ENCODE data around the gene SLC30A10.

The SLC30A10 gene

DNA sequence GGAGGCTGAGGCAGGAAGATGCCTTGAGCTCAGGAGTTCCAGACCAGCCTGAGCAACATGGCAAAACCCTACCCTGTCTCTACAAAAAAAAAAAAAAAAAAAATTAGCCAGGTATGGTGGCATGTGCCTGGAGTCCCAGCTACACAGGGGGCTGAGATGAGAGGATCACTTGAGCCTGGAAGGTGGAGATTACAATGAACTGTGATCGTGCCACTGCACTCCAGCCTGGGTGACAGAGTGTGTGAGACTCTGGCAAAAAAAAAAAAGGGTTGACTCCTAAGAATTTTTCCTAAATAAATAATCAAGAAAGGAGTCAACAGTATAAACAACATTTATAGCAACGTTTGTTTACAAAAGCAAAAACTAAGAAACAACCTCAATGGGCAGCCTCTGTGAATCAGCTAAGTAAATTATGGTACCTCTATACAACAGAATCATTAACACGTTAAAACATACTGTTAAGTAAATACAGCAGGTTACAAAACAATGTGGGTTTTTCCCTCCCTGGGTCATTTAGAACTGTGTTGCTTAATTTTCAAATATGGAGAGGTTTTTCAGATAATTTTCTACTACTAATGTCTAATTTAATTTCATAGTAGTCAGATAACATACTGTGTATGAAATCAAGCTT lies 56.8 kb downstream of the SLC30A10 start:
- TF ChIP-seq TAF1 (IDR thresholded peaks at IDR 0.05; ENCODE audit: borderline replicate concordance, insufficient read depth, low read length) (no peak), FOXP2 (optimal IDR thresholded peaks at IDR 0.05; ENCODE audit: borderline replicate concordance, extremely low read depth, extremely low read length, insufficient read depth) (no peak), POLR2AphosphoS5 (IDR thresholded peaks at IDR 0.05; ENCODE audit: low read depth, low read length) (no peak), REST (IDR thresholded peaks at IDR 0.05; ENCODE audit: insufficient read depth in 1 of 2, low read depth in 2 of 2, low read length in 2 of 2) (no peak), SIN3A (IDR thresholded peaks at IDR 0.05; ENCODE audit: borderline replicate concordance, insufficient read depth, low read length) (no peak)
